GM10847 (cell line): ENCODE measurements around the gene MAZ.
A peak's percentile ranks its signal among the peaks of the same experiment; 100 is the strongest.

ENCODE experiments used
- POLR2A ChIP-seq: IDR thresholded peaks from 2 replicates; pipeline ENCODE4 v1.6.1; 2011; ENCODE audit not compliant: insufficient read length; ENCODE audit errors: extremely low read depth

MAZ gene

GRCh38 chr16:29784157-29784556 lies 22.2 kb upstream of the MAZ start:
- TF ChIP-seq POLR2A: no peak

- no peak for TF ChIP-seq POLR2A
These were observed 21.3 kb upstream of the MAZ start for GRCh38 chr16:29784901-29785500.

DNA sequence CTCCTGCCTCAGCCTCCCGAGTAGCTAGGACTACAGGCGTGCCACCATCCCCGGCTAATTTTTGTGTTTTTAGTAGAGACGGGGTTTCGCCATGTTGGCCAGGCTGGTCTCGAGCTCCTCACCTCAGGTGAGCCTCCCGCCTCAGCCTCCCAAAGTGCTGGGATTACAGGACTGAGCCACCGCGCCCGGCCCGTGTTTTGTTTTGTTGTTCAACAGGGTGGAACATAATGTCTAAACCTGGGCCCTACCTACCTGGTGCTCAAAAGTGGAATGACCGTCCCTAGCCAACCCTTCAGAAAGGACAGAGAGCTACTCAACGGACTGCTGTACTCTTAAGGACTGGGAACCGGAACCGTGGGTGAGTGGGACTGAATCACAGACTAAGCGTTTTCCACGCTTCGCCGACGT lies 16.6 kb upstream of the MAZ start:
- TF ChIP-seq POLR2A: no peak

DNA sequence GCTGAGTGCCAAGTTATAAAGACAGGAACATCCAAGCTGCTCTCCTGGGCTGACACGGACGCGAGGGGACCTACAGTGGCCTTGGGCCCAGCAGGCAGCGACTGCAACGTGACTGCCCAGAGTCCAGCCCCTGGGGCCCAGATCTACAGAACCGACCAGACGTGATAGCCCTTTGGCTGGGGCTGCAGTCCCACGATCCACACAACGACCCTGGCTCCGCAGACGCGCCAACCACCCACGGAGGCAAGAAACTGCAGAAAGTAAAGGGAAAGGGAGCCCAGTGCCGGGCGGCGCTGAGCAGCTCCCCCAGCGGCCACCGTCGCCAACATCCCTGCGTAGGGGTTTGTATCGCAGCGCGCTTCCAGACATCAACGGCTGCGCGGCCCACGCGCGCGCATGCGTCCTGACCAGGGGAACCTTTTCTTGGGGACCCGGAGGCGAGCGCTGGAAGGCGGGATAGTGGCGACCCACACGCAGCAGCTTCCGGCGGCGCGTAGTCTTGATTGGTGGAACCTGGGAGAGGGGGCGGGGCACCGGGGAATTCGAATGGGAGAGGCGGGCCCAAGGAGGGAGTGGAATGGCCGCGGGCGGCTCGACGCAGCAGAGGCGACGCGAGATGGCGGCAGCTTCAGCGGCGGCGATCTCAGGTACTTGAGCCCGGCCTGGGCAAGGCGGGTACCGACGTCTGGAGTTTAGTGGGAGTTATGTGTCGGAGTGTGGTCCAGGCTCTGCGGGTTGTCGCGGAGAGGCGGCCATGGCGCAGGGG lies 16.0 kb upstream of the MAZ start, which contains the start of gene KIF22:
KIF22 (plus strand) TSS at position 569 of the 766 bp plus-strand sequence; CDS start at position 578, 9 bp downstream.
- TF ChIP-seq POLR2A: peak; percentile 70

GRCh38 chr16:29790949-29791844 lies 15.1 kb upstream of the MAZ start:
- TF ChIP-seq POLR2A: no peak

DNA sequence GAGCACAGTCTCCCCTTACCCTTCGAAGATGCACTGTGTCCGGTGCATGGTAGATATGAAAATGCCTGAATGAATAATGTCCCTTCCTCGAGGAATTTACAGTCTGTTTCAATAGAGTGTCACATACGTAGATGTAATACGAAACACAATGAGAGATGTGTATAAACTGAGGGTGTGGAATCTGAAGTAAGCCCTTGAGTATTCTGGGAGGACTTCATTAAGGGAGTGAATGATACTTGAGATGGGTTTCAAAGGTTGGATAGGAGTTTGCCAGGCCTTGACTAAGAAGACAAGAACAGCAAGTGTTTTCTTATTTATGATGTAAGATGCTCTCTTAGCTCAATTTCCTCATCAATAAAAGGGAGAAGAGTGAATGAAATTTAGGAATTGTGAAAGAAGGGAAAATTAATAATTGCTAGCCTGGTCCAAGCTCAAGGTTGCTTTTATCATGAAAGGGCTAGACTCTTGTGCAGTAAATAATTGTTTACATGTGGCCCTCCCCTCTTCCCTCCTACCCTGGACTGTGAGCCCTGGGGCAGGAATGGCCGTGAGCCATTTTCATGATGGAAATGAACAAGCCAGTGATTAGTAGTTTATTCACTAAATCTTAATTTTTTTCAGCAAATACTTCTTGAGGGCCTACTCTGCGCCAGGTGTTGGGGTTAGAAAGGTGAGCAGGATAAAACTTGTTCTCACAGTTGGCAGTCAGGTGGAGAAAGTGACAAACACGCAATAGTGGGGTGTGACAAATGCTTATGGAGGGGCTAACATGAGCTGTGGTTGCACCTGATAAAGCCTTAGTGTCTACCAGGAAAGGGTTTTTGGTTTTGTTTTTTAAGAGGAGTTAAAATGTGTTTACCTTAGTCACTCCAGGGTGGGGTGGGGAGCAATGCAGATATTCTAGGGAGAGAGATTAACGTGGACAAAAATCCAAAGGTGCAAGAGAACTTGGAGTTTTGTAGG lies 14.2 kb upstream of the MAZ start:
- TF ChIP-seq POLR2A: no peak

DNA sequence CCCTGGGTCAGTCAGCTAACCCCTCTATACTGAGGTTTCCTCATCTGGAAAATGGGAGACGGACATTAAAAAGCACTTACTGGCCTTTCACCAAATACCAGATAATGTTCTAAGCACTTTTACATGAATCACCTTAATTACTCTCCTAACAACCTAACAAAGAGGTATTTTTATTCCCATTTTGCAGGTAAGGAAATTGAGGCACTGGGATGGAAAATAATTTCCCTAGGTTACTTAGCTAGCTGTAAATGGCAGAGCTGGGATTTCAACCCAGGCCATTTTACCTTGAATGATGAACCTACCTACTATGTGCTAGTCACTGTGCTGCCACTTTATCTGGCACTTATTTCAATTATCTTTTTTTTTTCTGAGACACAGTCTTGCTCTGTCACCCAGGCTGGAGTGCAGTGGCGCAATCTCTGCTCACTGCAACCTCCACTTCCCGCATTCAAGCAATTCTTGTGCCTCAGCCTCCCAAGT lies 12.1 kb upstream of the MAZ start:
- no peak for TF ChIP-seq POLR2A

DNA sequence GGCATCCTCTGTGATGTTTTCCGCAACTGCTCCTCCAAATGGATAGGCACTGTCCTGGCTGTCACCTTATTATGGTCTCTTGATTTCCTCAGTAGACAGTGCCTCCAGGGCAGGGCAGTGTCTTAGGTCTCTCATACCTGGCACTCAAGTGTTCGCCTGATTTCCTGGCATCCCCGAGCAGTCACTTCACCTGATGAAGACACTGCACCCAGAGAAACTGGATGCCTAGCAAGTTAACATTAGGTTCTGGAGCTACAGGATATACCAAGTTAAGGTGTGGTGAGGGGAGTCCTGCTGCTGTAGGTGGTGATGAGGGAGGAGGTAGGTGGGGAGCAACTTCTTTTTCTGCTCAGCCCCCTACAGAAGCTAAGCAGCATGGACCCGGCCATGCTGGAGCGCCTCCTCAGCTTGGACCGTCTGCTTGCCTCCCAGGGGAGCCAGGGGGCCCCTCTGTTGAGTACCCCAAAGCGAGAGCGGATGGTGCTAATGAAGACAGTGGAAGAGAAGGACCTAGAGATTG lies 3.9 kb upstream of the MAZ start:
- TF ChIP-seq POLR2A: no peak

DNA sequence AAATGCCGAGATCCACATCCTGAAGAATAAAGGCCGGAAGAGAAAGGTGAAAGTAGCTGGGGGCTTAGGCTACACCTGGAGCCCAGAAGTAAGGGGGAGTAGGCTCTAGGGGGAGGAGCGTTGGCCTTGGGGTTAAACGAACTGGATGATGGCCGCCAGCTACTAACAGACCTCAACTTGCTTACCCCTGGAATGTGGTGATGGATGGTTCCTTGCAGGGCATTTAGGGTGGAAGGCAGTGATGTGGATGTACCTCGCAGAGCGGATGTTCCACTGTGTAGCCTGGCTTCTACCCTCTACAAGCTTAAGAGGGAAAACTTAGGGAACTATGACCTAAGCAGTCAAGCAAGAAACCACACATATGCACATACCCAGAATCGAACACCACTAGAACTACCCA lies 2.3 kb upstream of the MAZ start:
- TF ChIP-seq POLR2A: no peak

DNA sequence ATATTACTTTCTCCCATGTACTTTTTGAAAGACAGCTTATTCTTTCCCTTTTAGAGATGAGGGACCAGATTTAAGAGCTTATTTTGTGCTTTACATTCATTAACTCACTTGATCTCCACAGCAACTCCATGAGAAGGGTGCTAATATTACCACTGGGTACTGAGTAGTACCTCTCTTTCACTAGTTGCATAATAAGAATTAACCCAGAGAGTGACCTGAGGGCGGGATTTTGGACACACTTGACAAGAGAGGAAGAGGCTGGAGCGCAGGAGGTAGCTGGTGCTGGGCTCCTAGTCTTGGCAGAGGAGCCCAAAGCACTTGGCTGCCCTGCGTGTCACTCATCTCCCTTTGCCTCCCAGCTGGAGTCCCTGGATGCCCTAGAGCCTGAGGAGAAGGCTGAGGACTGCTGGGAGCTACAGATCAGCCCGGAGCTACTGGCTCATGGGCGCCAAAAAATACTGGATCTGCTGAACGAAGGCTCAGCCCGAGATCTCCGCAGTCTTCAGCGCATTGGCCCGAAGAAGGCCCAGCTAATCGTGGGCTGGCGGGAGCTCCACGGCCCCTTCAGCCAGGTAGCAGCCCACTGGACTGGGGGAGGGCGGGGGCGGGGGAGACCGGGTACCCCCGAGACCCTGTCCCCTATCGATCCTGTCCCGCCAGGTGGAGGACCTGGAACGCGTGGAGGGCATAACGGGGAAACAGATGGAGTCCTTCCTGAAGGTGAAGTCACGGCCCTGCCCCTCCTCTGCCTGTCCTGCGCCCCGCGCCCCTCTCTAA lies 1.7 kb upstream of the MAZ start:
- no peak for TF ChIP-seq POLR2A

DNA sequence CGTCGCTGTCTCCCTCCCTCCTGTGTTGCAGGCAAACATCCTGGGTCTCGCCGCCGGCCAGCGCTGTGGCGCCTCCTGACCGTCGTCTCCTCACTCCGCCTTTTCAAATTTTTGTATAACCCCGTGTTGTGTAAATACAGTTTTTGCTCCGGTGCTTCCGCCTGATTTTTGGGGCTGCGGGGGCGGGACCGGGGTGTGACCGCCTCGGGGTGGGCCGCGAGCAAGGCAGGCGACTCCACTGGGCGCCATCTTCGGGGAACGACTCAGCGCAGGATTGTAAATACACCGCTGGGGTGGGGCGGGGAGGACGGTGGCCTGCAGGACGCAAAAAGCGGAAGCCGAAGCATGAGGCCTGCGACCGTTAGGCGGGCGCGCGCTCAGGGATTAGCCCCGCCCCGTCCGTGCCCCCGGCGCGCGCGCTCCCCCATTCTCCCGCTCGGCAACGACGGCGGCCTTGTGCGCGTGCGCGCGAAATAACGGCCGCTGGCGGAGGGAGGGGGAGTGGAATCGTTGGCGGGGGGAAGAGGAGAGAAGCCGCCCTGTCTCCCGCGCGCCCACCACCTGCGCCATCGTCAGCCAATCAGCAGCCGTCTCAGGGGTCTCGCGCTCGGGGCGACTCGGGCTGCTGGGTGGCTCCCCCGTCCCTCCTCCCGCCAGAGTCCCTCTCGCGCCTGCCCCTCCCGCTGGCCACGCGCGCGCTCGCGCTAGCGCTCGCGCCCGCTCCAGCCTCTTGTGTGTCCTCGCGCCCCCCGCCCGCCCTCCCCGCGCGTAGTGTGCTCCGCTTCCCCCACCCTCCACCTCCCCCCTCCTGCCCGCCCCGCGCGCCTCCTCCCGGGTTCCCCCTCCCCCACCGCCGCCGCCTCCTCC lies 864 bp upstream of the MAZ start:
- TF ChIP-seq POLR2A: peak; percentile 65

GRCh38 chr16:29806641-29807425 lies 504 bp downstream of the MAZ start:
- peak; percentile 14 for TF ChIP-seq POLR2A
